Dedifferentiated amniotic fluid mesenchymal stem cell (primary cell): Measurements from ENCODE around the gene FGFR3.

Experiments
- DNase-seq: peaks from one replicate; pipeline ENCODE4 v3.0.0-alpha.2; 2016; ENCODE audit errors: extremely low spot score

FGFR3 gene

DNA sequence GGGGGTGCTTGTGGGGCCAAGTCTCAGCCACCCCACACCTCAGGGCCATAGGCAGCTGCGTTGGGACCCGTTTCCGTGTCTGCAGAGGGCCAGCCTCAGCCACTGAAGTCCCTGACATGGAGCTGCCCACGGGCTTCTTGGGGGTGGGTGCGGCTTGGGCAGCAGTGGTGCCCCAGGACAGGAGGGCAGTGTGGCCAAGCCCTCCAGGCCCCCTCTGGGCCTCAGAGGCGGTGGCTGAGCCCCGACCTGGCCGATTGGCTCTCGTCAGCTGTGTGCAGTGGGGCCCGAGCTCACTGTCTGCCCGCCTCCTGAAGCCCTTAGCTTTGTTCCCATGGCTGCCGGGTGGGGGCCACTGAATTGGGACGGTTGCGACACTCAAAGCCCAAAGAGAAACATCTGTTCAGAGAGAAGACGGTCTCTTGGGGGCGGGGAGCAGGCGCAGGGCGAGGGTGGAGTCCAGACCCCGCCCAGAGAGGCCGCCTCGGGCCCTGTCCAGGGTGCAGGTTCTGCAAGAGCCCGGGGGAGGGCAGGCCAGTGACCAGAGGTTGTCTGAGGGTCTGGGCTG, 9.1 kb downstream of the FGFR3 start:
- DNase-seq = no peak

DNA sequence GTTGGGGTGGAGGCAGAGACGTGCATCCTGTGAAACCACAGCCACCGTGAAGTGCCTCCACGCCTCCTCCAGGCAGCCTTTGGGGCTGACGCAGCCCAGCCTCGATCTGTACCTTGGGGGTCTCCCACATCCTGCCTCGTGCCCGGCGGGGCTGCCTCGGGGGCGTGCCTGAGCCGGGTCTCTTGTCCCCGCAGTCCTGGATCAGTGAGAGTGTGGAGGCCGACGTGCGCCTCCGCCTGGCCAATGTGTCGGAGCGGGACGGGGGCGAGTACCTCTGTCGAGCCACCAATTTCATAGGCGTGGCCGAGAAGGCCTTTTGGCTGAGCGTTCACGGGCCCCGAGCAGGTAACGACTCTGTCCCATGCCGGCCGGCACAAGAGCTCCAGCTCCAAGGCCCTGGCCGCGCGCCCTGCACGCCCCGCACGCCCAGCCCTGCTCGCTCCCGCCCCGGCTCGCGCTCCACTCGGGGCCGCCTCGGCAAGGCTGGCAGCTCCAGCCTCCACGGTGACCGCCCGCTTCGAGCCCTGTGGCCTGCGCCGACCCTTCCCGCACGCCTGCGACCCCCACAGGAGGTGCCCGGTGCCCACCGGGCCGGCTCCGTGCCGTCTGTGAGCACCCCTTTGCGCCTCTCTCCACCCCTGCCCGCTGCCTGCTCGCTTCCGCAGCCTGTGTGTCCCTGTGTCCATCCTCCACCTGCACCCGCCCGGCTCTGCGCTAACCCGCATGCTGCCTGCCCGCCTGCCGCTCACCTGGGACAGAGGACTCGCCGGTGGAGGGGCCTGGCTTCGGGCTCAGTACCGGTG, 9.8 kb downstream of the FGFR3 start:
- no peak for DNase-seq

DNA sequence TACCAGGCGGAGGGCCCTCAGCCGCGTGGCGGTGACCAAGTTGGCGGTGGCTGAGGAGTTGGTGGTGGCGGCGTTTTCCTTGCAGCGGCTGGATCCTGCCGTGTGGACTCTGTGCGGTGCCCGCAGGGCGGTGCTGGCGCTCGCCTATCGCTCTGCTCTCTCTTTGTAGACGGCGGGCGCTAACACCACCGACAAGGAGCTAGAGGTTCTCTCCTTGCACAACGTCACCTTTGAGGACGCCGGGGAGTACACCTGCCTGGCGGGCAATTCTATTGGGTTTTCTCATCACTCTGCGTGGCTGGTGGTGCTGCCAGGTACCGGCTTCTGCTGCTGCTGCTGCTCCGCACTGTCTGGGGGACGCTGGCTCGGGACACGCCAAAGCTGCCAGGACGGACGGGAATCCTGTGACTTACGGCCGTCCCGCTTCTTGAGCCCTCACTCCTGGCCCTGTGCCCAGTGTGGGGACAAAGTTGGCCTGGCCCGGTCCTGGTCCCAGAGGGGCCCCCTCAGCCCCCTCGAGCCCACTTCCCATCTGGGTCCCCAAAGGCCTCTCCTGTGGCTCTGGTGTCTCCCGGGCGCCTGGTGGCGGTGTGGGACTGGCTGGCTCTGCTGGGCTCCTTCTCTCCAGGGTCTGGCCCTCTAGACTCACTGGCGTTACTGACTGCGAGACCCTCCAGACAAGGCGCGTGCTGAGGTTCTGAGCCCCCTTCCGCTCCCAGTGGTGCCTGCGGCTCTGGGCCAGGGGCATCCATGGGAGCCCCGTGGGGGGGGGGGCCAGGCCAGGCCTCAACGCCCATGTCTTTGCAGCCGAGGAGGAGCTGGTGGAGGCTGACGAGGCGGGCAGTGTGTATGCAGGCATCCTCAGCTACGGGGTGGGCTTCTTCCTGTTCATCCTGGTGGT, 10.7 kb downstream of the FGFR3 start:
- DNase-seq = no peak

DNA sequence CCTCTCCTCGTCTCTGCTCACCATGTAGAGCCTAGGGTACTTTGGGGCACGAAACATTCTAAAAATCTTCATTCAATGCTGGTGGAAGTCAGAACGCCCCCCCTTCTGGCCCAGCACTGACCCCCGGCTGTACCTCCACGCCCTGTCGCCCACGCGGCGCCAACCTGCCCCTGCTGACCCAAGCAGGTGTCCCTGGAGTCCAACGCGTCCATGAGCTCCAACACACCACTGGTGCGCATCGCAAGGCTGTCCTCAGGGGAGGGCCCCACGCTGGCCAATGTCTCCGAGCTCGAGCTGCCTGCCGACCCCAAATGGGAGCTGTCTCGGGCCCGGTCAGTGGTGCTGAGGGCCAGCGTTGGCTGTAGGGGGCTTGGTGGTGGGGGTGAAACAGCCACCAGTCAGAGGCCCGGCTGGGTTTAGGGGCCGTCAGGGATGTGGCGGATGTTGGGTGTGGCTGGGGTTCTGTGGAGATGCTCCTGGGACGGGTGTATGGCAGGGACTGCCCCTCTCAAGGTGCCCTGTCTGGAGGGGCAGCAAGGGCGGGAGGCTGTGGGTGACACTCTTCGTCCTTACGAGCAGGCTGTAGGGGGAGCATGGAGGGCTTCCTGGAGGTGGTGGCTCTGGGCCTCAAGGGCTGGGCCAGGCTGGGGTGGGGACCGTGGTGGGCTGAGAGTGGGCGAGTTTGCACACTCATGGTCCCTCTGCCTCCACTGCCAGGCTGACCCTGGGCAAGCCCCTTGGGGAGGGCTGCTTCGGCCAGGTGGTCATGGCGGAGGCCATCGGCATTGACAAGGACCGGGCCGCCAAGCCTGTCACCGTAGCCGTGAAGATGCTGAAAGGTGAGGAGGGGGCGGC, 11.8 kb downstream of the FGFR3 start:
- no peak for DNase-seq

- no peak for DNase-seq
Observed at GRCh38 chr4:1805493-1806222, 12.6 kb downstream of the FGFR3 start.

- DNase-seq = no peak
Observed at GRCh38 chr4:1806223-1806564, 13.1 kb downstream of the FGFR3 start.

- no peak for DNase-seq
Observed at GRCh38 chr4:1806596-1807331, 13.7 kb downstream of the FGFR3 start.

- DNase-seq = no peak
Observed at GRCh38 chr4:1807332-1807777, 14.3 kb downstream of the FGFR3 start.

DNA sequence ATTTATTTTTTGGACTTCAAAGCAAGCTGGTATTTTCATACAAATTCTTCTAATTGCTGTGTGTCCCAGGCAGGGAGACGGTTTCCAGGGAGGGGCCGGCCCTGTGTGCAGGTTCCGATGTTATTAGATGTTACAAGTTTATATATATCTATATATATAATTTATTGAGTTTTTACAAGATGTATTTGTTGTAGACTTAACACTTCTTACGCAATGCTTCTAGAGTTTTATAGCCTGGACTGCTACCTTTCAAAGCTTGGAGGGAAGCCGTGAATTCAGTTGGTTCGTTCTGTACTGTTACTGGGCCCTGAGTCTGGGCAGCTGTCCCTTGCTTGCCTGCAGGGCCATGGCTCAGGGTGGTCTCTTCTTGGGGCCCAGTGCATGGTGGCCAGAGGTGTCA, 15.3 kb downstream of the FGFR3 start:
- DNase-seq = no peak

GRCh38 chr4:1808851-1809753, 16.0 kb downstream of the FGFR3 start:
- DNase-seq = no peak

- peak; percentile 16 for DNase-seq
Observed at GRCh38 chr4:1809754-1810502, 16.8 kb downstream of the FGFR3 start.

- no peak for DNase-seq
Observed at GRCh38 chr4:1810765-1811164, 17.7 kb downstream of the FGFR3 start.

GRCh38 chr4:1812720-1813119, 19.6 kb downstream of the FGFR3 start:
- no peak for DNase-seq

- no peak for DNase-seq
Observed at GRCh38 chr4:1813231-1813630, 20.1 kb downstream of the FGFR3 start.

- DNase-seq = no peak
Observed at GRCh38 chr4:1813915-1814314, 20.8 kb downstream of the FGFR3 start.

- DNase-seq = no peak
Observed at GRCh38 chr4:1814453-1814852, 21.4 kb downstream of the FGFR3 start.

DNA sequence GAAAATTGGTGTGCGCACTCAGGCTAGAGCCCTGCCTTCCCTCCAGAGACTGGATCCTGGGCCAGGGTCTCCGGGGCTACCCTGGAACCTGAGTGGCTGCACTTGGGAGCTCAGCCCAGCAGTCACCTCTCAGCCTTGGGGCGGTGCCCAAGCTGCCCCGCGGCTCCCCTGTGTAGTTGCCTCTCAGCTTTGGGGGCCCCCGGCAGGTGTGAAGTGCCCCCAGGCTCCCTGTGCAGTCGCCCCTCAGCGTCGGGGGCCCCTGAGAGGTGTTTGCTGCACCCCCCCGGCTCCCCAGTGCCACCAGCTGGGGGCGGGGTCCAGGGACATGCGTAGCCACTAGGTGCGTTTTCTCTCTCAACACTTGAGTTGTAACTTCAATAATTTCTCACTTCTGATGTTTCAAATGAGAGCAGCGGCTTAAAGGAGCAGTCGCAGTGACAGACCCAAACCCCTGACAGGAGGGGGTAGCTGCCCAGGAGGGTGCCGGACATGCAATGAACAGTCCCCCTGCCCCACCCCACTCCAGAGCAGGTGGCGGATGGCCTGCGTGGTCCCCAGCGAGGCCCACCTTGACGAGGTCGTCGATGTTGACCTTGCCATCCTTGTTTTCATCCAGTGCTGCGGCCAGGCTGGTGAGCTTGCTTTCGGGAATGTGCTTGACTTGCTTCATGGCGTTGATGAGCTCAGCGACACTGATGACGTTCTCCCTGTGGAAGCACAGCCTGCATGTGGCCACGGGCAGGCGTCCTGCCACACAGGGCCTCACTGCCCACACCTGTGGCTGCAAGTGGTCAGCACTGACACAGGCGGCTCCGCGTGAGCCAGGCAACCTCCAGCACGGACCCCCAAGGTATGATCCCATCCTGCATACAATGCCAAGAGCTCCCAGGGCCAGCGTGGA, 22.3 kb downstream of the FGFR3 start:
- DNase-seq = no peak
